ENCODE data around the gene ALDH1B1.

ALDH1B1 gene

GRCh38 chr9:38441347-38442085 lies 49.0 kb downstream of the ALDH1B1 start:
- no peak for DNase-seq

GRCh38 chr9:38442473-38443096 lies 50.1 kb downstream of the ALDH1B1 start:
- DNase-seq: no peak

- DNase-seq: no peak
Observed at GRCh38 chr9:38443181-38443580, 50.7 kb downstream of the ALDH1B1 start.

- no peak for DNase-seq
Observed at GRCh38 chr9:38443597-38443996, 51.1 kb downstream of the ALDH1B1 start.

- no peak for DNase-seq
Observed at GRCh38 chr9:38445154-38446043, 52.9 kb downstream of the ALDH1B1 start.

GRCh38 chr9:38447703-38448102 lies 55.2 kb downstream of the ALDH1B1 start:
- DNase-seq: no peak
